Measurements from ENCODE around the gene BCLAF3.

DNA sequence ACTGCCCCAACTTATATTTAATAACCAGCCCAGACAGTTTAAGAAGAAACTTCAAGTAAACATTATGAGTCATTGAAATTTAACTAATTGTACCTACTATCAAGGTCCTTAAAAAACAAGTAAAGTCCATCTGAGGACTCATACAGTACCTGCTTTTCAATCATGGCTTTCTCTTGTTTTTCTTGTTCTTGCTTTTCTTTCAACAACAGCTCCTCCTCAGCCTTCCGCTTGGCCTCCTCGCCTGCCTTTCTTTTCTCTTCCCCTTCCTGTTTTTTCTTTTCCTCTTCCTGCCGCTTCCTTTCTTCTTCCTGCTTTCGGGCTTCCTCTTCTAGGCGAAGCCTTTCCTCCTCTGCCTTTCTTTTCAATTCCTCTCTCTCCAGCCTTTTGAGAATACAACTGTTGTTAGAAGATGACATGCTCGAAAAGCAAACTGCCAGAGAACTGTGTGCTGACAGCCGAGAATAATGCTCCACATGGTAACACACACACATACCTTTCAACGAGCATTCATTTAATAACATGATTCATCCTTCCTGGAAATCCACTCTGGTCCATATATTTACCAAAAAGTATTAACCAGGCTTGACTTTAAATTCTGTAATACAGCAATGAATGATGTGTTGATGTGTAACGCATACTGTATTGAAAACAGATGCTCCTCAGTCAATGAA is 25.2 kb upstream of the BCLAF3 start:
- TF ChIP-seq KDM1A (IDR thresholded peaks at IDR 0.05; ENCODE audit: low read depth): no peak
- TF ChIP-seq, protein P1, sequence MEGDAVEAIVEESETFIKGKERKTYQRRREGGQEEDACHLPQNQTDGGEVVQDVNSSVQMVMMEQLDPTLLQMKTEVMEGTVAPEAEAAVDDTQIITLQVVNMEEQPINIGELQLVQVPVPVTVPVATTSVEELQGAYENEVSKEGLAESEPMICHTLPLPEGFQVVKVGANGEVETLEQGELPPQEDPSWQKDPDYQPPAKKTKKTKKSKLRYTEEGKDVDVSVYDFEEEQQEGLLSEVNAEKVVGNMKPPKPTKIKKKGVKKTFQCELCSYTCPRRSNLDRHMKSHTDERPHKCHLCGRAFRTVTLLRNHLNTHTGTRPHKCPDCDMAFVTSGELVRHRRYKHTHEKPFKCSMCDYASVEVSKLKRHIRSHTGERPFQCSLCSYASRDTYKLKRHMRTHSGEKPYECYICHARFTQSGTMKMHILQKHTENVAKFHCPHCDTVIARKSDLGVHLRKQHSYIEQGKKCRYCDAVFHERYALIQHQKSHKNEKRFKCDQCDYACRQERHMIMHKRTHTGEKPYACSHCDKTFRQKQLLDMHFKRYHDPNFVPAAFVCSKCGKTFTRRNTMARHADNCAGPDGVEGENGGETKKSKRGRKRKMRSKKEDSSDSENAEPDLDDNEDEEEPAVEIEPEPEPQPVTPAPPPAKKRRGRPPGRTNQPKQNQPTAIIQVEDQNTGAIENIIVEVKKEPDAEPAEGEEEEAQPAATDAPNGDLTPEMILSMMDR (IDR thresholded peaks at IDR 0.05): no peak
- TF ChIP-seq KDM5A (IDR thresholded peaks at IDR 0.05): no peak
- TF ChIP-seq, protein P2, sequence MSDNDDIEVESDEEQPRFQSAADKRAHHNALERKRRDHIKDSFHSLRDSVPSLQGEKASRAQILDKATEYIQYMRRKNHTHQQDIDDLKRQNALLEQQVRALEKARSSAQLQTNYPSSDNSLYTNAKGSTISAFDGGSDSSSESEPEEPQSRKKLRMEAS (IDR thresholded peaks at IDR 0.05): no peak
- TF ChIP-seq BHLHE40 (IDR thresholded peaks at IDR 0.05; ENCODE audit: low read depth, low read length): no peak
- TF ChIP-seq RAD21 (conservative IDR thresholded peaks at IDR 0.05 in 1 of 2, IDR thresholded peaks at IDR 0.05 in 1 of 2): no peak
